ENCODE measurements around the gene ABHD12. TPM values are rescaled to one million over a fixed set of nuclear protein-coding genes. Genes with fewer than 3 reads are reported as not detected.

ABHD12 gene
- total RNA-seq, 1 experiment from 2014 or later = 40.6 TPM

DNA sequence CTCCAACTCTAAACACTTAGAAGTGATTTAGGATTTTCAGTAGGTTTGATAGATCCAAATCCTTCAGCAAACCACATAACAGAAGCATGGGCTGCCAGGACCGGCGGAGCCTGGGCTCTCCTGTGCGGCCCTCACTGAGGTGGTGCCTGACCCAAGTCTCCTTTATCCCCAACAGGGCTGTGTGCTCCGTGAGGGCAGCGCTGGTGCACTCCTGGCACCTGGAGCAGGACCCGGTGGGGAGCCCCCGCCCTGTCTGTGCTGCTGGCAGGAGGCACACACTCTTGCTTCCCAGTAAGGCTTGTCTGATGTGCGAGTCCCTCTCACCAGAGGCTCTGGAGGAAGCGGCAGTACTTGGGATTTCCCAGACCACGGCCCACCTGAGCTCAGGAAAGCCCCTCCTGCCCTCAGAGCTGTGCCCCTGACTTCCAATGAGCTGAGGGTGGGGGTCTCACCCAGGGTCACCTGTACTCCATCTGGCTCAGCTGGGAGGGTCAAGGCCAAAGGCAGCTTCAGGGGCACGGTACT, 86.5 kb downstream of the ABHD12 start:
- Histone ChIP-seq H3K27ac (ENCODE audit: low read depth, low read length, poor library complexity, severe bottlenecking) (no peak overlapping the region), H3K4me1 (ENCODE audit: insufficient read depth, low read length, poor library complexity, severe bottlenecking) (no peaks in the 10 kb centered on the region), H3K4me3 (ENCODE audit: low read depth, low read length, poor library complexity, severe bottlenecking) (no peak overlapping the region), H3K27me3 (replicated peaks; ENCODE audit: insufficient read depth, low read depth, low read length, poor library complexity) (no peaks in the 10 kb centered on the region), H3K36me3 (ENCODE audit: insufficient read depth, low read length, poor library complexity, severe bottlenecking) (peaks cover 4% of the 10 kb centered on the region), H3K9me3 (ENCODE audit: low read depth, low read length, poor library complexity, severe bottlenecking) (no peaks in the 10 kb centered on the region)
- no peak for DNase-seq (ENCODE audit: low spot score)
- TF ChIP-seq, protein P1, sequence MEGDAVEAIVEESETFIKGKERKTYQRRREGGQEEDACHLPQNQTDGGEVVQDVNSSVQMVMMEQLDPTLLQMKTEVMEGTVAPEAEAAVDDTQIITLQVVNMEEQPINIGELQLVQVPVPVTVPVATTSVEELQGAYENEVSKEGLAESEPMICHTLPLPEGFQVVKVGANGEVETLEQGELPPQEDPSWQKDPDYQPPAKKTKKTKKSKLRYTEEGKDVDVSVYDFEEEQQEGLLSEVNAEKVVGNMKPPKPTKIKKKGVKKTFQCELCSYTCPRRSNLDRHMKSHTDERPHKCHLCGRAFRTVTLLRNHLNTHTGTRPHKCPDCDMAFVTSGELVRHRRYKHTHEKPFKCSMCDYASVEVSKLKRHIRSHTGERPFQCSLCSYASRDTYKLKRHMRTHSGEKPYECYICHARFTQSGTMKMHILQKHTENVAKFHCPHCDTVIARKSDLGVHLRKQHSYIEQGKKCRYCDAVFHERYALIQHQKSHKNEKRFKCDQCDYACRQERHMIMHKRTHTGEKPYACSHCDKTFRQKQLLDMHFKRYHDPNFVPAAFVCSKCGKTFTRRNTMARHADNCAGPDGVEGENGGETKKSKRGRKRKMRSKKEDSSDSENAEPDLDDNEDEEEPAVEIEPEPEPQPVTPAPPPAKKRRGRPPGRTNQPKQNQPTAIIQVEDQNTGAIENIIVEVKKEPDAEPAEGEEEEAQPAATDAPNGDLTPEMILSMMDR (conservative IDR thresholded peaks at IDR 0.05; ENCODE audit: low read depth, low read length) = no peak
- no peak for TF ChIP-seq EZH2 (IDR thresholded peaks at IDR 0.05; ENCODE audit: borderline replicate concordance, low read depth, low read length, poor library complexity, severe bottlenecking)
- no TSS peak for BruUV-seq (replicated peaks)
- CTCF ChIA-PET = no interaction called here
- intact Hi-C loops (cut with micrococcal nuclease; ENCODE audit: unreplicated experiment) = no loop called here
- POLR2A ChIA-PET (ENCODE audit: low non-redundant PET) = no interaction called here

DNA sequence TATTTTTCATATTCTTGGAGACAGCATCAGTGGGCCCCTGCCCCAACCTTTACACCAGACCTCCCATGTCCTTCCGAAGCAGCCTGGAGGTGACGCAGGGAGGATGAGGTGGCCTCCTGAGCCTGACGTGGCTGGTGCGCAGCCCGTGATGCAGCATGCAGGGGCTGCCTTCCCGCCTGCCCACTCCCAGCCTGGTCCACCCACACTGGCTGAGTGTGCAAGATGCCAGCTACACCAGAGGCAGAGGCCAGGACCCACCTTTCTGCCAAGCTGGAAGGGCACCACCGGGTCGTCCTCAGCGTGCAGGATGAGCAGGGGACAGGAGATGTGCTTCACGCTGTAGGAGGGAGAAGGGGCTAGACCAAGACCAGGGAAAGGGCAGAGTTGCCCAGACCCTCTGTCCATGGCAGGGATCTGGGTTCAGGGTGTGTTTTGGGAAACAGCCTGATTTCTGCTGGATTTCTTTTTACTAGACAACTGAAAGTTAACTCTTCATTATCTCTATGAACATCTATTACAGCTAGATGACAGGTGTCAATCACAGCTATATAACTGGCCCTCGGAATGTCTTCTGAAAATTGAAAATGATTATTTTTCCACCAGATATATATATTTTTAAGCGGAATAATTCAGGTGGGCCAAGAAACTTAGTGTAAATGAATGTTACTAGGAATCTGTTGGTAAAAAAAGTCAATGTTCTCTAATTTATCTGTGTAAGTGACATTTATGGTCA, 87.2 kb downstream of the ABHD12 start:
- H3K27ac ChIP-seq (ENCODE audit: low read depth, low read length, poor library complexity, severe bottlenecking) = no peak overlapping the region
- intact Hi-C loops (cut with micrococcal nuclease; ENCODE audit: unreplicated experiment) = no loop called here
- H3K4me1 ChIP-seq (ENCODE audit: insufficient read depth, low read length, poor library complexity, severe bottlenecking) = no peaks in the 10 kb centered on the region
- BruUV-seq (replicated peaks) = no TSS peak
- H3K4me3 ChIP-seq (ENCODE audit: low read depth, low read length, poor library complexity, severe bottlenecking) = no peak overlapping the region
- H3K36me3 ChIP-seq (ENCODE audit: insufficient read depth, low read length, poor library complexity, severe bottlenecking) = peaks cover 4% of the 10 kb centered on the region
- no peak for TF ChIP-seq EZH2 (IDR thresholded peaks at IDR 0.05; ENCODE audit: borderline replicate concordance, low read depth, low read length, poor library complexity, severe bottlenecking)
- TF ChIP-seq, protein P1 (conservative IDR thresholded peaks at IDR 0.05; ENCODE audit: low read depth, low read length) = no peak
- H3K9me3 ChIP-seq (ENCODE audit: low read depth, low read length, poor library complexity, severe bottlenecking) = no peaks in the 10 kb centered on the region
- H3K27me3 ChIP-seq (replicated peaks; ENCODE audit: insufficient read depth, low read depth, low read length, poor library complexity) = no peaks in the 10 kb centered on the region
- CTCF ChIA-PET = no interaction called here
- DNase-seq (ENCODE audit: low spot score) = no peak
- POLR2A ChIA-PET (ENCODE audit: low non-redundant PET) = interaction anchor here (0.8 kb wide), 1 partner anchor 11 kb away, joined by 3 read pairs; no protein-coding TSS in a partner anchor

DNA sequence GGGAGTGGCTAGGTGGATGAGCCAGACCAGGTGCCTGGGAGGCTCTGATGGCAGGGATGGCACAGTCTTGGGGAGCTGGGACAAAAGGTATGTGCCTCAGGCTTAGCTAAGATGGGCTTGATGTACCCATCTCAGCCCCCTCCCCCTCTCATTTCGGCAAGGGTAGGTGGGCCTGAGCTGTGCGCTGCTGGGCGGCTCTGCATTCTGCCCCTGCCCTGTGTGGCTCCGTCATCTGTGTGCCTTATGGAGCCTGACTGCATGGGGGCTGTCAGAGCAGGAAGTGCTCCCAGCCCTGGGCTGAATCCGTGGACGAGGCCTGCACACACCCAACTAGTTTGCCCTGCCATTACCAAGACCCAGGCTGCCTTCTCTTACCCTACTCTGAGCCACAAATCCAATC, 88.0 kb downstream of the ABHD12 start:
- POLR2A ChIA-PET (ENCODE audit: low non-redundant PET) = interaction anchor here (0.6 to 0.8 kb wide), 2 partner anchors 12 to 233 kb away, joined by 3 read pairs; no protein-coding TSS in a partner anchor
- no TSS peak for BruUV-seq (replicated peaks)

More for the DNA sequence above, 88.0 kb downstream of the ABHD12 start:
- TF ChIP-seq, protein P1 (conservative IDR thresholded peaks at IDR 0.05; ENCODE audit: low read depth, low read length) = no peak
- TF ChIP-seq EZH2 (IDR thresholded peaks at IDR 0.05; ENCODE audit: borderline replicate concordance, low read depth, low read length, poor library complexity, severe bottlenecking) = no peak
- H3K27ac ChIP-seq (ENCODE audit: low read depth, low read length, poor library complexity, severe bottlenecking) = no peak overlapping the region
- H3K4me3 ChIP-seq (ENCODE audit: low read depth, low read length, poor library complexity, severe bottlenecking) = no peak overlapping the region
- no peaks in the 10 kb centered on the region for H3K4me1 ChIP-seq (ENCODE audit: insufficient read depth, low read length, poor library complexity, severe bottlenecking)
- peaks cover 4% of the 10 kb centered on the region for H3K36me3 ChIP-seq (ENCODE audit: insufficient read depth, low read length, poor library complexity, severe bottlenecking)
- no peaks in the 10 kb centered on the region for H3K9me3 ChIP-seq (ENCODE audit: low read depth, low read length, poor library complexity, severe bottlenecking)
- no peak for DNase-seq (ENCODE audit: low spot score)
- no peaks in the 10 kb centered on the region for H3K27me3 ChIP-seq (replicated peaks; ENCODE audit: insufficient read depth, low read depth, low read length, poor library complexity)
- CTCF ChIA-PET = no interaction called here
- intact Hi-C loops (cut with micrococcal nuclease; ENCODE audit: unreplicated experiment) = no loop called here

Data from A673 (cell line).